GM12878 (cell line): ENCODE data around the gene MAP2K7.

Source experiments
- HDAC6 ChIP-seq: fragments of 200-600 bp; sonication (generic); IDR thresholded peaks from one replicate; pipeline ENCODE4 v1.8.0; 2017; ENCODE audit warnings: antibody characterized with exemption; ENCODE audit not compliant: unreplicated experiment
- POLR2AphosphoS5 ChIP-seq: IDR thresholded peaks from 2 replicates; pipeline ENCODE4 v1.6.1; 2011; ENCODE audit warnings: mild to moderate bottlenecking, low read length, inconsistent platforms
- ZNF384 ChIP-seq: IDR thresholded peaks from 2 replicates; pipeline ENCODE4 v1.6.1; 2012; ENCODE audit warnings: low read depth, mild to moderate bottlenecking, low read length, improper control_type of control experiment, borderline replicate concordance

- TF ChIP-seq POLR2AphosphoS5: no peak
- no peak for TF ChIP-seq HDAC6
- TF ChIP-seq ZNF384: no peak
Measured at GRCh38 chr19:7934766-7935165, 31.1 kb downstream of the MAP2K7 start.
